Ectodermal cell (in vitro differentiated cells): ENCODE measurements around the gene GMPS. TPM values are rescaled to one million over a fixed set of nuclear protein-coding genes. Genes with fewer than 3 reads are reported as not detected.
"Not testable (repeated sequence)": the region's sequence is repeated elsewhere in the genome, so short reads cannot be mapped to it uniquely, and the experiment has no call there.

Source experiments
- H3K27ac ChIP-seq: 2 replicates; pipeline ENCODE4 v1.7.0; 2013; ENCODE audit warnings: mild to moderate bottlenecking, low read depth, low read length; ENCODE audit not compliant: insufficient read depth, poor library complexity, severe bottlenecking
- H3K27me3 ChIP-seq: 2 replicates; pipeline ENCODE4 v1.7.0; 2013; ENCODE audit warnings: mild to moderate bottlenecking, low read length; ENCODE audit not compliant: insufficient read depth, control insufficient read depth, poor library complexity, severe bottlenecking
- H3K36me3 ChIP-seq: one replicate; pipeline ENCODE4 v1.7.0; 2013; ENCODE audit warnings: low read length; ENCODE audit not compliant: control insufficient read depth, insufficient read depth
- H3K4me1 ChIP-seq: one replicate; pipeline ENCODE4 v1.7.0; 2013; ENCODE audit warnings: low read length; ENCODE audit not compliant: control insufficient read depth, insufficient read depth
- H3K4me3 ChIP-seq: 2 replicates; pipeline ENCODE4 v1.7.0; 2013; ENCODE audit warnings: low read depth, low read length, control low read depth; ENCODE audit not compliant: insufficient read depth
- H3K9me3 ChIP-seq: 2 replicates; pipeline ENCODE4 v1.7.0; 2013; ENCODE audit warnings: mild to moderate bottlenecking, low read length, moderate library complexity; ENCODE audit not compliant: control insufficient read depth
- WGBS, 2 experiments: methylation state at CpG; one replicate each; pipeline ENCODE4 v1.1.7; 2013; ENCODE audit warnings: missing lambda C conversion rate in 2 of 2; 5-methylcytosine and 5-hydroxymethylcytosine counted together
- polyA plus RNA-seq, 4 experiments: library from polyadenylated mRNA; stranded (reverse); fragments of 50-300 nt; gene quantifications; one replicate each; pipeline ENCODE4 v1.2.3, GENCODE V29; 2013

GMPS gene
- polyA plus RNA-seq (2013, experiment 1 of 4), result 131 TPM
- polyA plus RNA-seq (2013, experiment 2 of 4), result 117 TPM
- polyA plus RNA-seq (2013, experiment 3 of 4), result 88.9 TPM
- polyA plus RNA-seq (2013, experiment 4 of 4), result 98.7 TPM

- WGBS, 2 experiments, result 1% methylated on average over 83 of the region's 83 CpGs
- Histone ChIP-seq H3K27ac (peak within 1 kb of the TSS; percentile 89), H3K4me1 (peaks cover 7% of the 10 kb centered on the region), H3K36me3 (no peaks in the 10 kb centered on the region), H3K27me3 (no peaks in the 10 kb centered on the region), H3K9me3 (no peaks in the 10 kb centered on the region), H3K4me3 (peak within 1 kb of the TSS; percentile 89)
These were observed at the start of gene GMPS for GRCh38 chr3:155870133-155870944. Gene GMPS (plus strand): TSS chr3:155870650. CDS start chr3:155870871, 221 bp downstream.

DNA sequence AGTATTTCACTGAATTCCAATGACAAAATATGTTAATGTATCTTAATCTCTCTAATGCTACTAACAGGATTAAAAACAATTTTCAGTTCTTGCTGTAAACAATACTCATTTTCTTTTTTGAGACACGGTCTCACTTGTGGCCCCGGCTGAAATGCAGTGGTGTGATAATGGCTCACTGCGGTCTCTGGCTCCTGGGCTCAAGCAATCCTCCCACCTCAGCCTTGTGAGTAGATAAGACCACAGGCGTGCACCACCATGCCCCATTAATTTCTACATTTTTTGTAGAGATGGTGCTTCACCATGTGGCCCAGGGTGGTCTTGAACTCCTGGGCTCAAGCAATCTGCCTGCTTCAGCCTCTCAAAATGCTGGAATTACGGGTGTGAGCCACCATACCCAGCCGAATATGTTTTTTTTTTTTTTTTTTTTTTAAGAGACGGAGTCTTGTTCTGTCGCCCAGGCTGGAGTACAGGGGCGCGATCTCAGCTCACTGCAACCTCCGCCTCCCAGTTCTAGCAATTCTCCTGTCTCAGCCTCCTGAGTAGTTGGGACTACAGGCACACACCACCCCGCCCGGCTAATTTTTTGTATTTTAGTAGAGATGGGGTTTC lies 41.9 kb upstream of the GMPS start:
- H3K4me1 ChIP-seq, H3K36me3 ChIP-seq: not testable (repeated sequence)
- 92 to 95% methylated on average over 13 of the region's 13 CpGs for WGBS, 2 experiments

GRCh38 chr3:155835341-155836071 lies 34.9 kb upstream of the GMPS start:
- Histone ChIP-seq H3K4me1 (no peaks in the 10 kb centered on the region), H3K27me3 (no peaks in the 10 kb centered on the region), H3K27ac (no peak overlapping the region), H3K4me3 (no peak overlapping the region), H3K36me3 (no peaks in the 10 kb centered on the region), H3K9me3 (no peaks in the 10 kb centered on the region)
- 85 to 90% methylated on average over 9 of the region's 9 CpGs for whole genome bisulfite sequencing, 2 experiments

More for the DNA sequence above, 41.9 kb upstream of the GMPS start:
- H3K27me3 ChIP-seq, H3K27ac ChIP-seq, H3K9me3 ChIP-seq, H3K4me3 ChIP-seq: not testable (repeated sequence)

DNA sequence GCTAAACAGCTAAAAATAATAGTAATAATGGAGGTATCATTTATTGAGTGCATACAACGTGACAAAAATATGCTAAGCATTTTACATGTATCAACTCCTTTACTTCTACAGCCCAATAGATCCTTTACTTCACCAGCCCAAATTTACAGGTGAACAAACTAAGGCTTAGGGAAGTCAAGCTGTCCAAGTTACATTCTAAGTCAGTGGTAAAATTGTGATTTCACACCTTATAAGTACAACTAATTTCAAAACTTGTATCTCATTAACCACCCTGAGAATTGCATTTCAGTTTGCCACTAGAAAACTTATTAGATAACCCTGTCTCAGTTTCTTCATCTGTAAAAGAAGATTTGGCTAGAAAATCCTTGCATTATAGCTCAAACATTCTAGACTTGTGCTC lies 26.9 kb upstream of the GMPS start:
- Histone ChIP-seq H3K27ac (no peak overlapping the region), H3K4me1 (no peaks in the 10 kb centered on the region), H3K36me3 (no peaks in the 10 kb centered on the region), H3K27me3 (no peaks in the 10 kb centered on the region), H3K9me3 (no peaks in the 10 kb centered on the region), H3K4me3 (no peak overlapping the region)
- 91% methylated on average over 1 of the region's 1 CpG; no CpG with 5 or more reads in 1 of the 2 experiments for WGBS, 2 experiments

DNA sequence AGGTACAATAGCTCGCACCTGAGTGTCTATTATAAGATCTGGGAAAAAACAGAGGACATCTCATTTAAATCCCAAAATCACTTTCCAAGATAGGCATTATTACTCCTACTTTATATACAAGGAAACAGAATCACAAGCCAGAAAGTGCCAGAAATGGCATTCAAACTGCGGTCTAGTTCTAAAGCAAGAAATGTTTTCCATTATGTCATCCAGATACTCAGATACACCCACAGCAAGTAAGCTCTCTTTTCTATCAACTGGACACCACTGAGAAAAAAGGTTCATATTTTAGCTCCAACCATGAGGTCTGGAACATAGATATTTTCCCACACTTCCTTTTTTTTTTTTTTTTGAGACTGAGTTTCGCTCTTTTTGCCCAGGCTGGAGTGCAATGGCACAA lies 24.3 kb upstream of the GMPS start:
- Histone ChIP-seq H3K9me3 (no peaks in the 10 kb centered on the region), H3K4me3 (no peak overlapping the region), H3K27ac (no peak overlapping the region), H3K4me1 (no peaks in the 10 kb centered on the region), H3K27me3 (no peaks in the 10 kb centered on the region), H3K36me3 (no peaks in the 10 kb centered on the region)
- WGBS, 2 experiments, result 92 to 95% methylated on average over 3 of the region's 3 CpGs

GRCh38 chr3:155847993-155848392 lies 22.5 kb upstream of the GMPS start:
- WGBS, 2 experiments, result 93 to 99% methylated on average over 3 of the region's 3 CpGs
- Histone ChIP-seq H3K4me3 (no peak overlapping the region), H3K36me3 (no peaks in the 10 kb centered on the region), H3K27ac (no peak overlapping the region), H3K27me3 (no peaks in the 10 kb centered on the region), H3K9me3 (no peaks in the 10 kb centered on the region), H3K4me1 (peaks cover 4% of the 10 kb centered on the region)

DNA sequence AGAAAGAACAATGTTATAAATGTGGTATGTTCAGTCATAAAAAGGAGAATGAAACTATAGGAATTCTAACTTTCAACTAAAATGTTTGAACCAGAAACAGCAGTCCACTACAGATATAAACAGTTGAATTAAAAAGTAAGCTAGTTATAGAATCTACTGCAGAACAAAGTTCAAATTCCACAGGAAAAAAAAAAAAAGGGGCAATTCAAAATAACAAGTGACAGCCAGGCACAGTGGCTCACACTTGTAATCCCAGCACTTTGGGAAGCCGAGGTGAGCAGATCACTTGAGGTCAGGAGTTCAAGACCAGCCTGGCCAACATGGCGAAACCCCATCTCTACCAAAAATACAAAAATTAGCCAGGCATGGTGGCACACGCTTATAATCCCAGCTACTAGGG lies 21.0 kb upstream of the GMPS start:
- not testable (repeated sequence) for H3K27ac ChIP-seq, H3K27me3 ChIP-seq, H3K36me3 ChIP-seq, H3K4me1 ChIP-seq, H3K4me3 ChIP-seq, H3K9me3 ChIP-seq
- 91 to 98% methylated on average over 3 of the region's 3 CpGs for WGBS, 2 experiments

GRCh38 chr3:155852341-155852740 lies 18.1 kb upstream of the GMPS start:
- 67 to 75% methylated on average over 2 of the region's 2 CpGs for WGBS, 2 experiments

GRCh38 chr3:155853214-155854140 lies 17.0 kb upstream of the GMPS start:
- H3K27ac ChIP-seq, result no peak overlapping the region

More at GRCh38 chr3:155852341-155852740, 18.1 kb upstream of the GMPS start:
- H3K4me3 ChIP-seq, result peak overlapping the region; percentile 91
- no peaks in the 10 kb centered on the region for H3K9me3 ChIP-seq
- peaks cover 4% of the 10 kb centered on the region for H3K4me1 ChIP-seq
- H3K27ac ChIP-seq, result no peak overlapping the region
- no peaks in the 10 kb centered on the region for H3K36me3 ChIP-seq
- H3K27me3 ChIP-seq, result no peaks in the 10 kb centered on the region

More at GRCh38 chr3:155853214-155854140, 17.0 kb upstream of the GMPS start:
- H3K27me3 ChIP-seq, result no peaks in the 10 kb centered on the region
- H3K9me3 ChIP-seq, result no peaks in the 10 kb centered on the region
- 3% methylated on average over 45 of the region's 45 CpGs for WGBS, 2 experiments
- peaks cover 4% of the 10 kb centered on the region for H3K4me1 ChIP-seq
- peak overlapping the region; percentile 91 for H3K4me3 ChIP-seq
- H3K36me3 ChIP-seq, result no peaks in the 10 kb centered on the region
